Measurements from ENCODE around the gene GNAQ. TPM values are rescaled to one million over a fixed set of nuclear protein-coding genes. Genes with fewer than 3 reads are reported as not detected.

GNAQ gene
- total and polyA plus RNA-seq, 4 experiments from 2014 or later = 6.9 to 57.2 (median 34.5) TPM

GRCh38 chr9:77817590-77818311 lies 213.9 kb downstream of the GNAQ start:
- intact Hi-C loops (cut with micrococcal nuclease) = no loop called here
- no peaks in the 10 kb centered on the region for H3K27me3 Mint-ChIP-seq
- no peak overlapping the region for H3K27ac ChIP-seq (ENCODE audit: low read depth, low read length)
- no peaks in the 10 kb centered on the region for H3K9me3 ChIP-seq (ENCODE audit: control insufficient read depth in 1 of 2, low read length in 2 of 2)
- no peak for DNase-seq
- H3K36me3 Mint-ChIP-seq = peaks cover 23 to 28% of the 10 kb centered on the region in 2 donors
- no peaks in the 10 kb centered on the region for H3K27me3 ChIP-seq (ENCODE audit: insufficient read depth, low read length)
- no peaks in the 10 kb centered on the region for H3K9me3 Mint-ChIP-seq
- H3K4me1 ChIP-seq (ENCODE audit: insufficient read depth, low read length) = peaks cover 17% of the 10 kb centered on the region
- CTCF ChIA-PET (ENCODE audit: partially characterized antibody) = interaction anchor here (1.9 kb wide), 1 partner anchor 24 kb away, joined by 8 read pairs; no protein-coding TSS in a partner anchor
- peaks cover 21 to 33% (median 24%) of the 10 kb centered on the region in 4 donors for H3K4me1 Mint-ChIP-seq
- H3K4me3 ChIP-seq (ENCODE audit: low read length in 2 of 2) = no peak overlapping the region
- peaks cover 11% of the 10 kb centered on the region for H3K36me3 ChIP-seq (ENCODE audit: insufficient read depth, low read length)
- no peak overlapping the region for H3K4me3 Mint-ChIP-seq
- POLR2A ChIA-PET (ENCODE audit: partially characterized antibody) = interaction anchor here (1.4 kb wide), 1 partner anchor 11 kb away, joined by 4 read pairs; no protein-coding TSS in a partner anchor
- H3K27ac Mint-ChIP-seq = peak overlapping the region in 2 of 7 donors; percentile 29 to 61

GRCh38 chr9:77816641-77817341 lies 214.8 kb downstream of the GNAQ start:
- Histone ChIP-seq H3K27me3 (ENCODE audit: insufficient read depth, low read length) (no peaks in the 10 kb centered on the region), H3K27ac (ENCODE audit: low read depth, low read length) (no peak overlapping the region), H3K4me3 (ENCODE audit: low read length in 2 of 2) (no peak overlapping the region), H3K9me3 (ENCODE audit: control insufficient read depth in 1 of 2, low read length in 2 of 2) (no peaks in the 10 kb centered on the region), H3K36me3 (ENCODE audit: insufficient read depth, low read length) (peaks cover 11% of the 10 kb centered on the region), H3K4me1 (ENCODE audit: insufficient read depth, low read length) (peaks cover 17% of the 10 kb centered on the region)
- ChIA-PET CTCF (ENCODE audit: partially characterized antibody) (no interaction called here), POLR2A (ENCODE audit: partially characterized antibody) (no interaction called here)
- no peaks in the 10 kb centered on the region for H3K9me3 Mint-ChIP-seq
- no peak for DNase-seq
- intact Hi-C loops (cut with micrococcal nuclease) = no loop called here
- H3K4me3 Mint-ChIP-seq = no peak overlapping the region
- H3K27me3 Mint-ChIP-seq = no peaks in the 10 kb centered on the region
- peaks cover 30 to 34% of the 10 kb centered on the region in 2 donors for H3K36me3 Mint-ChIP-seq
- peaks cover 21 to 28% (median 23%) of the 10 kb centered on the region in 4 donors for H3K4me1 Mint-ChIP-seq
- H3K27ac Mint-ChIP-seq = peak overlapping the region in 1 of 7 donors; percentile 42

- no peak for DNase-seq
- Histone ChIP-seq H3K4me3 (ENCODE audit: low read length in 2 of 2) (no peak overlapping the region), H3K9me3 (ENCODE audit: control insufficient read depth in 1 of 2, low read length in 2 of 2) (no peaks in the 10 kb centered on the region), H3K27ac (ENCODE audit: low read depth, low read length) (no peak overlapping the region), H3K36me3 (ENCODE audit: insufficient read depth, low read length) (peaks cover 11% of the 10 kb centered on the region), H3K27me3 (ENCODE audit: insufficient read depth, low read length) (no peaks in the 10 kb centered on the region), H3K4me1 (ENCODE audit: insufficient read depth, low read length) (peaks cover 11% of the 10 kb centered on the region)
- H3K4me1 Mint-ChIP-seq = peaks cover 18 to 20% (median 20%) of the 10 kb centered on the region in 4 donors
- no peaks in the 10 kb centered on the region for H3K27me3 Mint-ChIP-seq
- intact Hi-C loops (cut with micrococcal nuclease) = no loop called here
- H3K27ac Mint-ChIP-seq = no peak overlapping the region
- no peaks in the 10 kb centered on the region for H3K9me3 Mint-ChIP-seq
- peaks cover 37 to 40% of the 10 kb centered on the region in 2 donors for H3K36me3 Mint-ChIP-seq
- H3K4me3 Mint-ChIP-seq = no peak overlapping the region
- ChIA-PET CTCF (ENCODE audit: partially characterized antibody) (no interaction called here), POLR2A (ENCODE audit: partially characterized antibody) (no interaction called here)
These were observed 216.4 kb downstream of the GNAQ start for GRCh38 chr9:77815260-77815659.

GRCh38 chr9:77811832-77812231 lies 219.8 kb downstream of the GNAQ start:
- H3K4me1 Mint-ChIP-seq = peaks cover 35 to 37% (median 36%) of the 10 kb centered on the region in 4 donors
- intact Hi-C loops (cut with micrococcal nuclease) = no loop called here
- CTCF ChIA-PET (ENCODE audit: partially characterized antibody) = no interaction called here
- POLR2A ChIA-PET (ENCODE audit: partially characterized antibody) = no interaction called here
- H3K27me3 ChIP-seq (ENCODE audit: insufficient read depth, low read length) = no peaks in the 10 kb centered on the region
- DNase-seq = no peak
- H3K4me3 Mint-ChIP-seq = no peak overlapping the region
- peaks cover 11% of the 10 kb centered on the region for H3K36me3 ChIP-seq (ENCODE audit: insufficient read depth, low read length)
- no peaks in the 10 kb centered on the region for H3K9me3 ChIP-seq (ENCODE audit: control insufficient read depth in 1 of 2, low read length in 2 of 2)
- no peaks in the 10 kb centered on the region for H3K27me3 Mint-ChIP-seq
- H3K4me3 ChIP-seq (ENCODE audit: low read length in 2 of 2) = no peak overlapping the region
- peaks cover 50 to 61% of the 10 kb centered on the region in 2 donors for H3K36me3 Mint-ChIP-seq
- peaks cover 26% of the 10 kb centered on the region for H3K4me1 ChIP-seq (ENCODE audit: insufficient read depth, low read length)
- peak overlapping the region in 2 of 7 donors; percentile 5 to 43 for H3K27ac Mint-ChIP-seq
- peaks cover 0 to 2% (median 0%) of the 10 kb centered on the region in 8 donors for H3K9me3 Mint-ChIP-seq
- H3K27ac ChIP-seq (ENCODE audit: low read depth, low read length) = no peak overlapping the region

GRCh38 chr9:77810637-77811119 lies 220.9 kb downstream of the GNAQ start:
- DNase-seq = no peak
- ChIA-PET CTCF (ENCODE audit: partially characterized antibody) (no interaction called here), POLR2A (ENCODE audit: partially characterized antibody) (no interaction called here)
- Mint-ChIP-seq H3K36me3 (peaks cover 49 to 69% of the 10 kb centered on the region in 2 donors), H3K27ac (no peak overlapping the region), H3K27me3 (no peaks in the 10 kb centered on the region), H3K9me3 (peaks cover 0 to 2% (median 0%) of the 10 kb centered on the region in 8 donors), H3K4me3 (no peak overlapping the region), H3K4me1 (peaks cover 38 to 45% (median 42%) of the 10 kb centered on the region in 4 donors)
- Histone ChIP-seq H3K4me1 (ENCODE audit: insufficient read depth, low read length) (peaks cover 26% of the 10 kb centered on the region), H3K4me3 (ENCODE audit: low read length in 2 of 2) (no peak overlapping the region), H3K27ac (ENCODE audit: low read depth, low read length) (no peak overlapping the region), H3K36me3 (ENCODE audit: insufficient read depth, low read length) (peaks cover 11% of the 10 kb centered on the region), H3K27me3 (ENCODE audit: insufficient read depth, low read length) (no peaks in the 10 kb centered on the region), H3K9me3 (ENCODE audit: control insufficient read depth in 1 of 2, low read length in 2 of 2) (no peaks in the 10 kb centered on the region)
- intact Hi-C loops (cut with micrococcal nuclease) = no loop called here

- Mint-ChIP-seq H3K27ac (peak overlapping the region in 2 of 7 donors; percentile 22 to 87), H3K36me3 (peaks cover 44 to 63% of the 10 kb centered on the region in 2 donors), H3K9me3 (peaks cover 0 to 2% (median 0%) of the 10 kb centered on the region in 8 donors), H3K4me1 (peaks cover 38 to 45% (median 42%) of the 10 kb centered on the region in 4 donors), H3K4me3 (no peak overlapping the region), H3K27me3 (no peaks in the 10 kb centered on the region)
- no peaks in the 10 kb centered on the region for H3K27me3 ChIP-seq (ENCODE audit: insufficient read depth, low read length)
- peaks cover 26% of the 10 kb centered on the region for H3K4me1 ChIP-seq (ENCODE audit: insufficient read depth, low read length)
- ChIA-PET CTCF (ENCODE audit: partially characterized antibody) (no interaction called here), POLR2A (ENCODE audit: partially characterized antibody) (no interaction called here)
- intact Hi-C loops (cut with micrococcal nuclease) = no loop called here
- no peak overlapping the region for H3K4me3 ChIP-seq (ENCODE audit: low read length in 2 of 2)
- H3K36me3 ChIP-seq (ENCODE audit: insufficient read depth, low read length) = peaks cover 8% of the 10 kb centered on the region
- DNase-seq = no peak
- no peak overlapping the region for H3K27ac ChIP-seq (ENCODE audit: low read depth, low read length)
- H3K9me3 ChIP-seq (ENCODE audit: control insufficient read depth in 1 of 2, low read length in 2 of 2) = no peaks in the 10 kb centered on the region
These were observed 221.6 kb downstream of the GNAQ start for GRCh38 chr9:77810047-77810446.

GRCh38 chr9:77809552-77809951 lies 222.1 kb downstream of the GNAQ start:
- H3K27ac Mint-ChIP-seq = peak overlapping the region in 2 of 7 donors; percentile 9 to 63
- CTCF ChIA-PET (ENCODE audit: partially characterized antibody) = no interaction called here

More at GRCh38 chr9:77809552-77809951, 222.1 kb downstream of the GNAQ start:
- peaks cover 41 to 49% (median 43%) of the 10 kb centered on the region in 4 donors for H3K4me1 Mint-ChIP-seq
- H3K27ac ChIP-seq (ENCODE audit: low read depth, low read length) = no peak overlapping the region
- peak overlapping the region in 1 of 8 donors; percentile 28 for H3K4me3 Mint-ChIP-seq
- H3K4me3 ChIP-seq (ENCODE audit: low read length in 2 of 2) = no peak overlapping the region
- H3K27me3 ChIP-seq (ENCODE audit: insufficient read depth, low read length) = no peaks in the 10 kb centered on the region
- POLR2A ChIA-PET (ENCODE audit: partially characterized antibody) = no interaction called here
- DNase-seq = no peak
- H3K9me3 Mint-ChIP-seq = peaks cover 0 to 2% (median 0%) of the 10 kb centered on the region in 8 donors
- intact Hi-C loops (cut with micrococcal nuclease) = no loop called here
- H3K27me3 Mint-ChIP-seq = no peaks in the 10 kb centered on the region
- H3K9me3 ChIP-seq (ENCODE audit: control insufficient read depth in 1 of 2, low read length in 2 of 2) = no peaks in the 10 kb centered on the region
- H3K36me3 Mint-ChIP-seq = peaks cover 44 to 68% of the 10 kb centered on the region in 2 donors
- H3K36me3 ChIP-seq (ENCODE audit: insufficient read depth, low read length) = peaks cover 3% of the 10 kb centered on the region
- H3K4me1 ChIP-seq (ENCODE audit: insufficient read depth, low read length) = peaks cover 26% of the 10 kb centered on the region
